Trophoblast cell (in vitro differentiated cells and primary cell): ENCODE measurements around the gene UACA.
"Not testable (repeated sequence)": the region's sequence is repeated elsewhere in the genome, so short reads cannot be mapped to it uniquely, and the experiment has no call there.

Source experiments
- DNase-seq, 2 donors: peaks; one replicate each; pipeline ENCODE4 v3.0.0-alpha.2; 2016
- H2AFZ ChIP-seq: 2 replicates; pipeline ENCODE4 v1.6.1; 2013; ENCODE audit warnings: low read length, moderate library complexity, mild to moderate bottlenecking; ENCODE audit not compliant: insufficient read depth, poor library complexity
- H2AK5ac ChIP-seq: 2 replicates; pipeline ENCODE4 v1.6.1; 2013; ENCODE audit warnings: mild to moderate bottlenecking, low read length
- H2BK120ac ChIP-seq: 2 replicates; pipeline ENCODE4 v1.6.1; 2013; ENCODE audit warnings: low read length, mild to moderate bottlenecking, moderate library complexity; ENCODE audit not compliant: insufficient read depth, poor library complexity
- H2BK12ac ChIP-seq: 2 replicates; pipeline ENCODE4 v1.6.1; 2013; ENCODE audit warnings: mild to moderate bottlenecking, low read length, moderate library complexity
- H2BK5ac ChIP-seq: 2 replicates; pipeline ENCODE4 v1.6.1; 2013; ENCODE audit warnings: low read length, low read depth, moderate library complexity, mild to moderate bottlenecking; ENCODE audit not compliant: poor library complexity
- H3K14ac ChIP-seq: 2 replicates; pipeline ENCODE4 v1.6.1; 2013; ENCODE audit warnings: mild to moderate bottlenecking, low read length
- H3K18ac ChIP-seq: 2 replicates; pipeline ENCODE4 v1.6.1; 2013; ENCODE audit warnings: mild to moderate bottlenecking, low read length
- H3K23ac ChIP-seq: 2 replicates; pipeline ENCODE4 v1.6.1; 2013; ENCODE audit warnings: low read length
- H3K27ac ChIP-seq: 2 replicates; pipeline ENCODE4 v1.5.1; 2013; ENCODE audit warnings: low read depth, mild to moderate bottlenecking, inconsistent platforms, low read length, moderate library complexity
- H3K27me3 ChIP-seq: 2 replicates; pipeline ENCODE4 v1.6.1; 2013; ENCODE audit warnings: inconsistent platforms, mild to moderate bottlenecking, low read length, moderate library complexity; ENCODE audit not compliant: insufficient read depth
- H3K36me3 ChIP-seq, 2 experiments: 1 replicate in 1 of 2; 2 replicates in 1 of 2; pipeline ENCODE4 v1.6.1; 2013; ENCODE audit warnings: low read length in 2 of 2, mild to moderate bottlenecking in 2 of 2, moderate library complexity in 1 of 2; ENCODE audit not compliant: insufficient read depth in 2 of 2, control insufficient read depth in 1 of 2
- H3K4ac ChIP-seq: 2 replicates; pipeline ENCODE4 v1.6.1; 2013; ENCODE audit warnings: low read depth, mild to moderate bottlenecking, low read length, moderate library complexity
- H3K4me1 ChIP-seq, 2 experiments: 1 replicate in 1 of 2; 2 replicates in 1 of 2; pipeline ENCODE4 v1.6.1; 2013; ENCODE audit warnings: low read length in 2 of 2, mild to moderate bottlenecking in 2 of 2, moderate library complexity in 1 of 2; ENCODE audit not compliant: insufficient read depth in 2 of 2, control insufficient read depth in 1 of 2
- H3K4me2 ChIP-seq: 2 replicates; pipeline ENCODE4 v1.6.1; 2013; ENCODE audit warnings: inconsistent platforms, mild to moderate bottlenecking, low read length, moderate library complexity
- H3K4me3 ChIP-seq: 2 replicates; pipeline ENCODE4 v1.5.1; 2013; ENCODE audit warnings: mild to moderate bottlenecking, low read depth, low read length, inconsistent platforms
- H3K79me1 ChIP-seq: one replicate; pipeline ENCODE4 v1.6.1; 2013; ENCODE audit warnings: low read length
- H3K79me2 ChIP-seq: 2 replicates; pipeline ENCODE4 v1.6.1; 2013; ENCODE audit warnings: low read length, mild to moderate bottlenecking; ENCODE audit not compliant: control insufficient read depth, insufficient read depth, poor library complexity
- H3K9ac ChIP-seq: 2 replicates; pipeline ENCODE4 v1.6.1; 2013; ENCODE audit warnings: mild to moderate bottlenecking, low read length
- H3K9me3 ChIP-seq: 2 replicates; pipeline ENCODE4 v1.6.1; 2013; ENCODE audit warnings: low read depth, mild to moderate bottlenecking, control low read depth, inconsistent platforms, low read length; ENCODE audit not compliant: insufficient read depth
- H4K12ac ChIP-seq: 2 replicates; pipeline ENCODE4 v1.6.1; 2013; ENCODE audit warnings: low read depth, mild to moderate bottlenecking, low read length, moderate library complexity
- H4K8ac ChIP-seq: 2 replicates; pipeline ENCODE4 v1.6.1; 2013; ENCODE audit warnings: low read depth, mild to moderate bottlenecking, low read length, moderate library complexity
- H4K91ac ChIP-seq: one replicate; pipeline ENCODE4 v1.6.1; 2013; ENCODE audit warnings: low read depth, mild to moderate bottlenecking, low read length, moderate library complexity
- WGBS: extraction: QIAGEN DNeasy Blood & Tissue Kit; methylation state at CpG from one replicate; pipeline ENCODE4 v1.1.7; 2013; ENCODE audit warnings: missing lambda C conversion rate; ENCODE audit not compliant: insufficient read length, insufficient coverage; ENCODE audit errors: extremely low coverage; 5-methylcytosine and 5-hydroxymethylcytosine counted together

UACA gene

GRCh38 chr15:70741107-70741531 is 22.2 kb downstream of the UACA start:
- H4K8ac ChIP-seq, result no peak overlapping the region
- DNase-seq, result peak in 1 of 2 donors; percentile 4
- no peak overlapping the region for H3K4me3 ChIP-seq
- H4K12ac ChIP-seq, result no peak overlapping the region
- H4K91ac ChIP-seq, result no peak overlapping the region
- H3K27me3 ChIP-seq, result no peaks in the 10 kb centered on the region
- H2AFZ ChIP-seq, result no peak overlapping the region
- H3K4ac ChIP-seq, result no peak overlapping the region
- H2AK5ac ChIP-seq, result no peak overlapping the region
- H3K14ac ChIP-seq, result no peak overlapping the region
- no peak overlapping the region for H3K18ac ChIP-seq
- H3K27ac ChIP-seq, result no peak overlapping the region
- no peak overlapping the region for H2BK120ac ChIP-seq
- H3K36me3 ChIP-seq, result no peaks in the 10 kb centered on the region
- H3K23ac ChIP-seq, result no peak overlapping the region
- H3K9ac ChIP-seq, result no peak overlapping the region
- H3K4me2 ChIP-seq, result no peak overlapping the region
- H2BK12ac ChIP-seq, result no peak overlapping the region
- no peak overlapping the region for H2BK5ac ChIP-seq
- H3K79me1 ChIP-seq, result no peaks in the 10 kb centered on the region
- H3K9me3 ChIP-seq, result no peaks in the 10 kb centered on the region
- no peaks in the 10 kb centered on the region for H3K4me1 ChIP-seq
- no CpG with 5 or more reads among the region's 1 CpG for WGBS
- H3K79me2 ChIP-seq, result no peaks in the 10 kb centered on the region

GRCh38 chr15:70735040-70735439 is 28.3 kb downstream of the UACA start:
- H3K27me3 ChIP-seq, H3K4me3 ChIP-seq, H3K18ac ChIP-seq, H3K79me1 ChIP-seq, H3K4ac ChIP-seq, H2BK5ac ChIP-seq, H4K12ac ChIP-seq, H3K4me2 ChIP-seq, H3K79me2 ChIP-seq, DNase-seq, H2AK5ac ChIP-seq, H3K9ac ChIP-seq, H2BK12ac ChIP-seq, H4K8ac ChIP-seq, H2BK120ac ChIP-seq, H3K14ac ChIP-seq, H3K23ac ChIP-seq, H2AFZ ChIP-seq, H3K36me3 ChIP-seq, H3K27ac ChIP-seq, H4K91ac ChIP-seq, H3K9me3 ChIP-seq, H3K4me1 ChIP-seq: not testable (repeated sequence)
- WGBS, result no CpG with 5 or more reads among the region's 3 CpGs

- Histone ChIP-seq H3K14ac (no peak overlapping the region), H3K18ac (no peak overlapping the region), H3K4ac (no peak overlapping the region), H2BK12ac (no peak overlapping the region), H3K79me1 (no peaks in the 10 kb centered on the region), H3K27me3 (no peaks in the 10 kb centered on the region), H4K8ac (no peak overlapping the region), H3K4me1 (no peaks in the 10 kb centered on the region), H3K23ac (no peak overlapping the region), H2BK5ac (no peak overlapping the region), H3K36me3 (no peaks in the 10 kb centered on the region), H2AFZ (no peak overlapping the region), H3K79me2 (no peaks in the 10 kb centered on the region), H4K91ac (no peak overlapping the region), H3K4me3 (no peak overlapping the region), H3K27ac (no peak overlapping the region), H3K9ac (no peak overlapping the region), H2AK5ac (no peak overlapping the region), H4K12ac (no peak overlapping the region), H3K4me2 (no peak overlapping the region), H2BK120ac (no peak overlapping the region), H3K9me3 (no peaks in the 10 kb centered on the region)
- DNase-seq, result no peak
- no CpG with 5 or more reads among the region's 5 CpGs for WGBS
Measured at GRCh38 chr15:70729164-70729563, 34.2 kb downstream of the UACA start.

DNA sequence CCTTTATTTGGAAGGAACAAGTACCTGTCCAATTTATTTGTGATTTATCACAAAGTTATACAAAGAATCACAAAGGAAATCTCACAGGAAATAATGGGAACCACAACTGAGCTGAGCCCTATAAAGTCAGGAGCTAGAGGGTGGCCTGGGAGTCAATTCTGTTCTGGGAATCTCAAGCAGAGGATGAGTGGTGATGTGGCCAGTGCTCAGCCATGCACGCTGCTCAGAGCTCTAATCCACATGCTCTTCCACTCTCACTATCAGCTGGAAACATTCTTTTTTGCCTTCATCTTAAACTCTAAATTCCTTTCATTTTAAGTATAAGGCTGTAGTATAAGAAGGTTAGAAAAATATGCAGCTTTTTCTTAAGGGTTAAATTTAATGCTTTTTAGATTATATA is 36.6 kb downstream of the UACA start:
- no peak overlapping the region for H4K91ac ChIP-seq
- no peak overlapping the region for H3K4me3 ChIP-seq
- no peaks in the 10 kb centered on the region for H3K79me2 ChIP-seq
- H4K8ac ChIP-seq, result no peak overlapping the region
- H2BK120ac ChIP-seq, result no peak overlapping the region
- no peaks in the 10 kb centered on the region for H3K79me1 ChIP-seq
- H2BK12ac ChIP-seq, result no peak overlapping the region
- no peak overlapping the region for H2BK5ac ChIP-seq
- DNase-seq, result no peak
- no peak overlapping the region for H3K4me2 ChIP-seq
- no peak overlapping the region for H3K27ac ChIP-seq
- H3K36me3 ChIP-seq, result no peaks in the 10 kb centered on the region
- no peak overlapping the region for H3K23ac ChIP-seq
- H3K14ac ChIP-seq, result no peak overlapping the region
- no peak overlapping the region for H2AK5ac ChIP-seq
- no peak overlapping the region for H4K12ac ChIP-seq
- H3K9ac ChIP-seq, result no peak overlapping the region
- no peaks in the 10 kb centered on the region for H3K4me1 ChIP-seq
- H3K9me3 ChIP-seq, result no peaks in the 10 kb centered on the region
- no peaks in the 10 kb centered on the region for H3K27me3 ChIP-seq
- H3K18ac ChIP-seq, result no peak overlapping the region
- H2AFZ ChIP-seq, result no peak overlapping the region
- no CpG with 5 or more reads among the region's 1 CpG for WGBS
- H3K4ac ChIP-seq, result no peak overlapping the region
